T-cell (primary cell): ENCODE results near the gene ALLC. TPM values are rescaled to one million over a fixed set of nuclear protein-coding genes. Genes with fewer than 3 reads are reported as not detected.
"Not testable (repeated sequence)": the region's sequence is repeated elsewhere in the genome, so short reads cannot be mapped to it uniquely, and the experiment has no call there.

ENCODE experiments used
- ATAC-seq, 4 experiments: fragments of 200-7000 bp in 3 of 4; fragments of 150-1000 bp in 1 of 4; cut with Tn5 transposase; replicated peaks in 1 of 4; 1 replicate in 3 of 4; 2 replicates in 1 of 4; pipeline ENCODE4 v1.10.0; 2021; ENCODE audit warnings: moderate library complexity in 3 of 4, mild to moderate bottlenecking in 2 of 4, moderate number of reproducible peaks in 1 of 4
- CTCF ChIA-PET, 2 donors: fragments of 300-600 bp; sonication (Branson Sonifier 250); formaldehyde crosslinking; loops; one replicate each; lab custom pipeline; 2022; ENCODE audit warnings: antibody characterized with exemption in 2 of 2; lab: Charles Lee
- POLR2A ChIA-PET, 2 donors: fragments of 300-600 bp; sonication (Branson Sonifier 250); formaldehyde crosslinking; loops; one replicate each; lab custom pipeline; 2022; ENCODE audit warnings: antibody characterized with exemption in 2 of 2; lab: Charles Lee
- DNase-seq, 35 experiments: peaks; one replicate each; pipeline versions ENCODE4 v3.0.0 to v3.0.0-alpha.2; 2013 to 2023
- H3K27ac ChIP-seq: one replicate; pipeline ENCODE4 v1.5.1; 2013; ENCODE audit warnings: low read length
- H3K27me3 ChIP-seq, 2 experiments: replicated peaks in 1 of 2; 1 replicate in 1 of 2; 2 replicates in 1 of 2; pipeline versions ENCODE4 v1.6.1 to v1.7.0; 2013; ENCODE audit warnings: low read length in 1 of 2, mixed read lengths in 1 of 2; ENCODE audit not compliant: control insufficient read depth in 2 of 2, insufficient read depth in 2 of 2; ENCODE audit errors: extremely low read depth in 1 of 2
- H3K36me3 ChIP-seq, 2 donors: 1 replicate in 1 of 2; 2 replicates in 1 of 2; pipeline versions ENCODE4 v1.6.1 to v1.7.0; 2013; ENCODE audit warnings: low read length in 1 of 2; ENCODE audit not compliant: control insufficient read depth in 2 of 2, insufficient read depth in 1 of 2; ENCODE audit errors: extremely low read depth in 1 of 2
- H3K4me1 ChIP-seq, 2 experiments: 1 replicate in 1 of 2; 2 replicates in 1 of 2; pipeline versions ENCODE4 v1.6.1 to v1.7.0; 2013; ENCODE audit warnings: low read length in 2 of 2, mixed read lengths in 1 of 2; ENCODE audit not compliant: insufficient read depth in 2 of 2, control insufficient read depth in 1 of 2; ENCODE audit errors: extremely low read depth in 1 of 2
- H3K4me3 ChIP-seq, 2 donors: 1 replicate in 1 of 2; 2 replicates in 1 of 2; pipeline versions ENCODE4 v1.5.1 to v1.7.0; 2013; ENCODE audit warnings: mild to moderate bottlenecking in 2 of 2, low read length in 1 of 2, moderate library complexity in 1 of 2; ENCODE audit not compliant: control insufficient read depth in 1 of 2; ENCODE audit errors: extremely low read depth in 1 of 2
- H3K9me3 ChIP-seq: 2 replicates; pipeline ENCODE4 v1.7.0; 2013
- H3K27ac Mint-ChIP-seq, 2 donors: one replicate each; pipeline ENCODE4 v1.8.0; 2020 to 2021; ENCODE audit warnings: mild to moderate bottlenecking in 2 of 2, mixed read lengths in 2 of 2
- H3K27me3 Mint-ChIP-seq, 2 donors: one replicate each; pipeline ENCODE4 v1.8.0; 2021 to 2022; ENCODE audit warnings: mixed read lengths in 2 of 2
- H3K36me3 Mint-ChIP-seq: one replicate; pipeline ENCODE4 v1.8.0; 2021; ENCODE audit warnings: mixed read lengths
- H3K4me1 Mint-ChIP-seq, 3 donors: one replicate each; pipeline ENCODE4 v1.8.0; 2020 to 2022; ENCODE audit warnings: mixed read lengths in 3 of 3, mild to moderate bottlenecking in 1 of 3
- H3K4me3 Mint-ChIP-seq, 3 donors: one replicate each; pipeline ENCODE4 v1.8.0; 2020 to 2022; ENCODE audit warnings: mild to moderate bottlenecking in 3 of 3, mixed read lengths in 3 of 3, moderate library complexity in 3 of 3
- H3K9me3 Mint-ChIP-seq, 3 donors: one replicate each; pipeline ENCODE4 v1.8.0; 2020 to 2022; ENCODE audit warnings: mixed read lengths in 3 of 3
- WGBS: methylation state at CpG from one replicate; pipeline ENCODE4 v1.1.5; 2013; ENCODE audit warnings: missing lambda C conversion rate; ENCODE audit not compliant: insufficient coverage; 5-methylcytosine and 5-hydroxymethylcytosine counted together
- total RNA-seq, 35 experiments: library from RNA in 6 of 35; stranded (reverse) in 6 of 35; fragments of 120-200 nt in 1 of 35; gene quantifications; one replicate each; pipeline versions ENCODE4 v1.2.1 to v1.2.4 and lab custom pipeline; 2013 to 2026

The ALLC gene
- total RNA-seq, 5 donors from 2014 or later (not counting 1 experiment from before 2014, with no cell fraction given): not detected

DNA sequence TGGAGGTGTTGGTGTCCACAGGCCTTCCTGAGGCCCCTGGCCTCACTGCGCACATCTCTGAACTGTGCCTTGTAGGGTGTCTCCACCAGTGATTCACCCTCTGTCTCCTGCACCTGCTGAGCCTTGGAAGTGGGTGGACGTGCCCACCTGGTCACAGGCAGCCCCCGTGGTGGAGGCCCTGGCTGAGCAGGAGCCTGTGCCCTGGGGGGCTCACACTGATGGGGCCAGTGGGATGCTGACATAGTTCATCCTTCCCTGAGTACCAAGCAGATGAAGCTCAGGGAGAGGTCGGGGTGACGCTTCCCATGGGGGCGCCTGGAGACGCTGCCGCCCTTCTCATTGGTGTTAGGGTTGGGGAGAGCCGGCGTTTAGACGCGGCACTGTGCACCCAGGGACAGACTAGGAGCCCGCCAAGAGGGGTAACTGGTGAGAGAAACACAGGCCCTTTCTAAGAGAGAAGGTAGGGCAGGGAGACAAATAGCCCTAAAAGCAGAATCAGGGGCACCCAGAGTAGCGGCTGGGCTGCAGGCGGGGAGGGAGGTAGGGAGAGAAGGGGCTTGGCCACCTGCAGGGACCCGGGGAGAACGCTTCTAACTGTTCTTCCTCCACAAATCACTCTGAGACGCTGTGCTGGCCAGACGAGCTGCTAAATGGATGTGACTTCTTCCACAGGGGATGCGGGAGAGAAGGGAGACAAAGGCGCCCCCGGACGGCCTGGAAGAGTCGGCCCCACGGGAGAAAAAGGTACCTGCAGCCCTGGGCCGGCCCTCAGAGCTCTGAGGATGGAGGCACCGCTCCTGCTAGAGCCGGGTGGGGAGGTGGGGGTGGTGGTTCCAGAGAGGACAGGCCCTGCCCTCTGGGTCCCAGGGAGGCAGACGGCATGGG is 45.1 kb upstream of the ALLC start:
- H3K4me1 Mint-ChIP-seq: peaks cover 3 to 8% (median 7%) of the 10 kb centered on the region in 3 donors
- H3K36me3 Mint-ChIP-seq: peaks cover 24% of the 10 kb centered on the region
- peaks cover 0 to 2% of the 10 kb centered on the region in 2 experiments for H3K4me1 ChIP-seq
- H3K4me3 ChIP-seq: no peak overlapping the region
- no peak overlapping the region for H3K27ac ChIP-seq
- no peak for ATAC-seq
- H3K27me3 ChIP-seq: peaks cover 0 to 14% of the 10 kb centered on the region in 2 experiments
- POLR2A ChIA-PET: no interaction called here
- no peaks in the 10 kb centered on the region for H3K36me3 ChIP-seq
- CTCF ChIA-PET: no interaction called here
- no peaks in the 10 kb centered on the region for H3K9me3 ChIP-seq
- H3K27ac Mint-ChIP-seq: no peak overlapping the region
- DNase-seq: peak in 3 of 35 experiments; percentile 1 to 19 (median 3)
- 90% methylated on average over 21 of the region's 29 CpGs for WGBS
- H3K27me3 Mint-ChIP-seq: no peaks in the 10 kb centered on the region
- H3K4me3 Mint-ChIP-seq: no peak overlapping the region
- peaks cover 0 to 13% (median 6%) of the 10 kb centered on the region in 3 donors for H3K9me3 Mint-ChIP-seq

GRCh38 chr2:3613524-3613905 is 44.5 kb upstream of the ALLC start:
- Mint-ChIP-seq H3K4me1 (peaks cover 3 to 5% (median 5%) of the 10 kb centered on the region in 3 donors), H3K4me3 (no peak overlapping the region), H3K36me3 (peaks cover 24% of the 10 kb centered on the region), H3K27ac (no peak overlapping the region), H3K9me3 (peaks cover 0 to 13% (median 6%) of the 10 kb centered on the region in 3 donors), H3K27me3 (no peaks in the 10 kb centered on the region)
- CTCF ChIA-PET: no interaction called here
- Histone ChIP-seq H3K4me1 (peaks cover 0 to 2% of the 10 kb centered on the region in 2 experiments), H3K4me3 (no peak overlapping the region), H3K36me3 (no peaks in the 10 kb centered on the region), H3K27me3 (peaks cover 0 to 14% of the 10 kb centered on the region in 2 experiments), H3K9me3 (no peaks in the 10 kb centered on the region), H3K27ac (no peak overlapping the region)
- no peak for ATAC-seq
- peak in 1 of 35 experiments; percentile 3 for DNase-seq
- 93% methylated on average over 9 of the region's 12 CpGs for WGBS
- POLR2A ChIA-PET: no interaction called here

GRCh38 chr2:3614743-3615142 is 43.3 kb upstream of the ALLC start:
- H3K4me3 Mint-ChIP-seq, ATAC-seq, H3K4me1 ChIP-seq, H3K9me3 ChIP-seq, H3K27ac Mint-ChIP-seq, H3K4me3 ChIP-seq, H3K27ac ChIP-seq, H3K27me3 Mint-ChIP-seq, H3K4me1 Mint-ChIP-seq, H3K36me3 ChIP-seq, POLR2A ChIA-PET, DNase-seq, CTCF ChIA-PET: not testable (repeated sequence)
- H3K27me3 ChIP-seq: peaks cover 0 to 14% of the 10 kb centered on the region in 2 experiments
- no CpG with 5 or more reads among the region's 2 CpGs for WGBS
- peaks cover 24% of the 10 kb centered on the region for H3K36me3 Mint-ChIP-seq
- H3K9me3 Mint-ChIP-seq: peaks cover 0 to 13% (median 6%) of the 10 kb centered on the region in 3 donors

- H3K27me3 Mint-ChIP-seq, H3K4me3 Mint-ChIP-seq, H3K36me3 ChIP-seq, H3K4me1 ChIP-seq, CTCF ChIA-PET, H3K27ac ChIP-seq, H3K9me3 ChIP-seq, POLR2A ChIA-PET, H3K4me1 Mint-ChIP-seq, H3K4me3 ChIP-seq, ATAC-seq, H3K27ac Mint-ChIP-seq: not testable (repeated sequence)
- peak in 1 of 35 experiments; percentile 13 for DNase-seq
- H3K27me3 ChIP-seq: peaks cover 0 to 14% of the 10 kb centered on the region in 2 experiments
- Mint-ChIP-seq H3K9me3 (peaks cover 0 to 13% (median 6%) of the 10 kb centered on the region in 3 donors), H3K36me3 (peaks cover 24% of the 10 kb centered on the region)
- 96% methylated on average over 5 of the region's 46 CpGs for WGBS
Measured at GRCh38 chr2:3615541-3616200, 42.3 kb upstream of the ALLC start.

DNA sequence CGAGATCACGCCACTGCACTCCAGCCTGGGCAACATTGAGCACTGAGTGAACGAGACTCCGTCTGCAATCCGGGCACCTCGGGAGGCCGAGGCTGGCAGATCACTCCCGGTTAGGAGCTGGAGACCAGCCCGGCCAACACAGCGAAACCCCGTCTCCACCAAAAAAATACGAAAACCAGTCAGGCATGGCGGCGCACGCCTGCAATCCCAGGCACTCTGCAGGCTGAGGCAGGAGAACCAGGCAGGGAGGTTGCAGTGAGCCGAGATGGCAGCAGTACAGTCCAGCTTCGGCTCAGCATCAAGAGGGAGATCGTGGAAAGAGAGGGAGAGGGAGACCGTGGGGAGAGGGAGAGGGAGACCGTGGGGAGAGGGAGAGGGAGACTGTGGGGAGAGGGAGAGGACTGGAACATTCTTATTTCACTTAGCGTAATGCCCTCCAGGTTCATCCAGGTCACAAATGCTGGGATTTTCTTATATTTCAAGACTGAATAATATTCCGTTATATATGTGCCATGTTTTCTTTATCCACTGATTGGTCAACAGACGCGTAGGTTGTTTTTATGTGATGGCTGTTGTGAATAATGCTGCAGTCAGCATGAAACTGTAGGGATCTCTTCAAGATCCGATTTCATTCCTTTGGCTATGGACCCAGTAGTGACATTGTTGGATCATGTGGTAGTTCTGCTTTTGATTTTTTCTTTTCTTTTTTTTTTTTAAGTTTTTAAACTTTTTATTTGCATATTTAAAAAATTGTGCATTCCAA is 41.4 kb upstream of the ALLC start:
- CTCF ChIA-PET, POLR2A ChIA-PET, H3K9me3 ChIP-seq, H3K4me3 Mint-ChIP-seq, H3K4me1 ChIP-seq, ATAC-seq, H3K27ac ChIP-seq, H3K27ac Mint-ChIP-seq, H3K4me1 Mint-ChIP-seq, H3K36me3 ChIP-seq, H3K27me3 Mint-ChIP-seq, H3K27me3 ChIP-seq, H3K4me3 ChIP-seq: not testable (repeated sequence)
- 98% methylated on average over 17 of the region's 25 CpGs for WGBS
- DNase-seq: peak in 1 of 35 experiments; percentile 11
- H3K9me3 Mint-ChIP-seq: peaks cover 0 to 13% (median 6%) of the 10 kb centered on the region in 3 donors
- H3K36me3 Mint-ChIP-seq: peaks cover 21% of the 10 kb centered on the region
